GM10266 (cell line): ENCODE data around the gene RCL1.

Experiments
- DNase-seq: peaks from one replicate; pipeline ENCODE4 v3.0.0; 2012; ENCODE audit errors: extremely low spot score
- TF ChIP-seq, protein P1 (sequence below): IDR thresholded peaks from 2 replicates; pipeline ENCODE4 v1.5.1; 2012; ENCODE audit warnings: mild to moderate bottlenecking, low read depth; ENCODE audit not compliant: control insufficient read depth, insufficient read depth; ENCODE audit errors: missing control alignments

RCL1 gene

DNA sequence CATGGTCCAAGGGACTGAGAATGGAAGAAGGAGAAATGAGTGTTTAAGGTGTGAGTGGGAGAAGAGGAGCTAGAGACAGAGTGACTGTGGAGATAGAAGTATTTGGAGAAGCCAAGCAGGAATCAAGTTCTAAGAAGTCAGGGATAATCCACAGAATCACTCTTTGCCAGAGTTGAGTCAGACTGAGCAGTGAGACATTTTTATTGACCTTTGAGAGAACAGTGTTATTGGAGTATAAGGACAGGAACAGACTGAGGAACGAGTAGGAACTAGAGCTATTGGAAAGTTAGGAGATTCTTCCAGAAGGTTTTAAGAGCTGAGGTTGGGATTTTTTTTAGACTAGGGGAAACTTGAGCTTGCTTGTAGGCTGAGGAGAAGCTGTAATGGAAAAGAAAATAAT, 37.2 kb downstream of the RCL1 start:
- TF ChIP-seq, protein P1, sequence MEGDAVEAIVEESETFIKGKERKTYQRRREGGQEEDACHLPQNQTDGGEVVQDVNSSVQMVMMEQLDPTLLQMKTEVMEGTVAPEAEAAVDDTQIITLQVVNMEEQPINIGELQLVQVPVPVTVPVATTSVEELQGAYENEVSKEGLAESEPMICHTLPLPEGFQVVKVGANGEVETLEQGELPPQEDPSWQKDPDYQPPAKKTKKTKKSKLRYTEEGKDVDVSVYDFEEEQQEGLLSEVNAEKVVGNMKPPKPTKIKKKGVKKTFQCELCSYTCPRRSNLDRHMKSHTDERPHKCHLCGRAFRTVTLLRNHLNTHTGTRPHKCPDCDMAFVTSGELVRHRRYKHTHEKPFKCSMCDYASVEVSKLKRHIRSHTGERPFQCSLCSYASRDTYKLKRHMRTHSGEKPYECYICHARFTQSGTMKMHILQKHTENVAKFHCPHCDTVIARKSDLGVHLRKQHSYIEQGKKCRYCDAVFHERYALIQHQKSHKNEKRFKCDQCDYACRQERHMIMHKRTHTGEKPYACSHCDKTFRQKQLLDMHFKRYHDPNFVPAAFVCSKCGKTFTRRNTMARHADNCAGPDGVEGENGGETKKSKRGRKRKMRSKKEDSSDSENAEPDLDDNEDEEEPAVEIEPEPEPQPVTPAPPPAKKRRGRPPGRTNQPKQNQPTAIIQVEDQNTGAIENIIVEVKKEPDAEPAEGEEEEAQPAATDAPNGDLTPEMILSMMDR: no peak
- DNase-seq: no peak

DNA sequence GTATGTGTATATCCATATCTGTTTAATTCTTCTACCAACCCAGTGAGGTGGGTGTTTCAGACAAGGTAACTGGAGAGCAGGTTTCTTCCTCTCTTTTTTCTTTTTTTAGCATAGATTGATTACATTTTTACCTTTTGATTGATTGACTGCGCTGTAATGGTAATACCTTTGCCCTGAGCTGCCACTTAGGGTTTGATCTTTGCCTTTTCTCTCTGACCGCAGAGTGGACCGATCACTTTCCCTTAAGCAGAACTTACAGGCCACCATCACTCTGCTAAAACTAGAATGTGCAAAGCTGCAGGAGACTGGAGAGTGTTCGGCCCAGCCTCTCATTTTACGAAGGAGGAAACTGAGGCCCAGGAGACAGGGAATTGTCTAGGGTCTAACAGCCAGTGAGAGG, 38.0 kb downstream of the RCL1 start:
- no peak for DNase-seq
- TF ChIP-seq, protein P1: no peak

DNA sequence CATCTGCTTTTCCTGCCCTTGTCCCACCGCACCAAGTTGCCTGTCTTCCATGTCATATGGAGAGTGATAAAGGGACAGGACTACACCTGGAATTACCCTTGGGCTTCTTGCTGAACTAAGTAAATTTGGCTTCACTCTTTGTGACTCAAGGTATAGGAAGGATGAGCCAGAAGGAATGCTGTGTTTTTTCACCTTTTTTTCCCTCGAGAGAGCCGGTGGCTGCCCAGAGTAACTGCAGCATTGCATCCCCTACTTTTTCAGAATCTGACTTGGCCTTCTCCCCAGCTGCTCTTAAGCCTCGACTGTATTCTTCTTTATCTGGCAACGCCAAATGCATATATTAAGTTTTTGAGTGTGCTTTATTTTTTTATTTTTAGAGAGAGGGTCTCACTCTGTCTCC, 38.4 kb downstream of the RCL1 start:
- TF ChIP-seq, protein P1: no peak
- DNase-seq: no peak

DNA sequence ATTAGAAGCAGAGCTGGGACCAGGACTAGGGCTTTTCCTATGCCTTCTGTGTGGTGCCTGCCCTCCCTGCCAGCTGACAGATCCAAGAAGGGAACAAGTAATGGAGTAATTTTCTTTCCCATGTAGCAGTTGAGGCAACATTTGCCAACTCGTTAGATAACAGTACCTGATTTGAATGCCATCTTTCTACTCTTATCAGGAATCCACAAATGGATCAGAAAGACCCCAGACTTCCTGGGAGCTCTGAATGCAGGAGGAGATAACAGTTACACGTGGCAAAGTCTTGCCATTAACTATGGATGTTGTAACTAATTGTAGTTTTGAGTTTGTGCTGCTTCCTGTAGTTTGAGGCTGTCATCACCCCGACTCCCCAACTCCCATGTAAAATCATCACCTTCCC, 39.2 kb downstream of the RCL1 start:
- no peak for DNase-seq
- TF ChIP-seq, protein P1: no peak

DNA sequence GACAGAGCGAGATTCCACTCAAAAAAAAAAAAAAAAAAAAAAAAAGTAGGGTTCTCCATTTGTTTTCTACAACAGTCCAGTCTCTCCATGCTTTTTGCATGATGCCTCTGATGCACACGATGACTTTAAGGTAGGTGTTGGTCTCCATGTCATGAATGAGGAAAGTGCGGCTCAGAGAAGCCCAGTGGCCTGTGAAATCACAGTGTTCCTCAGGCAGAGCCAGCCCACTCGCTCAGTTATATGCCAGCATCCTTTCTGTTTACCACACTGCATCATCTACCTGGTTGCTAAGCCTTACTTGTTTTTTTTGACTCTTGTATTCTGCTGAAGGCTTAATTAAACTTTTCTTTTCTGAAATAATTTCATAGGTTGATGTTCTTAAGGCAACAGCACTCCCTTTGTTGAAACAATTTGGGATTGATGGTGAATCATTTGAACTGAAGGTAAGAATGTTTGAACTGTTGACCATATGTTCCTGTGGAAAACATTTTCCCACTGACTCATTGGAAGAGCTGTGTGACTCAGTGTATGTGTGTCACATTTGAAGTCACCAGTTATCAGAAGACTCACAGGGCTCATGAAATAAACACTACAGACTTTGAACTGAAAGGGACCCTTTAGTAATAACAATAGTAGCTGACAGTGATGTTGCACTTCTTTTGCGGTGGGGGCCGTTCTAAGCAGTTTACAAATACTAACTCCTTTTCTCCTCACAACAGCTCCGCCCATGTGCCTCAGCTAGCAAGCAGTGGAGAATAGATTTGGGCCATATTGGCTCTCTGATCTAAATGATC, 40.2 kb downstream of the RCL1 start:
- DNase-seq: no peak
- TF ChIP-seq, protein P1: no peak

DNA sequence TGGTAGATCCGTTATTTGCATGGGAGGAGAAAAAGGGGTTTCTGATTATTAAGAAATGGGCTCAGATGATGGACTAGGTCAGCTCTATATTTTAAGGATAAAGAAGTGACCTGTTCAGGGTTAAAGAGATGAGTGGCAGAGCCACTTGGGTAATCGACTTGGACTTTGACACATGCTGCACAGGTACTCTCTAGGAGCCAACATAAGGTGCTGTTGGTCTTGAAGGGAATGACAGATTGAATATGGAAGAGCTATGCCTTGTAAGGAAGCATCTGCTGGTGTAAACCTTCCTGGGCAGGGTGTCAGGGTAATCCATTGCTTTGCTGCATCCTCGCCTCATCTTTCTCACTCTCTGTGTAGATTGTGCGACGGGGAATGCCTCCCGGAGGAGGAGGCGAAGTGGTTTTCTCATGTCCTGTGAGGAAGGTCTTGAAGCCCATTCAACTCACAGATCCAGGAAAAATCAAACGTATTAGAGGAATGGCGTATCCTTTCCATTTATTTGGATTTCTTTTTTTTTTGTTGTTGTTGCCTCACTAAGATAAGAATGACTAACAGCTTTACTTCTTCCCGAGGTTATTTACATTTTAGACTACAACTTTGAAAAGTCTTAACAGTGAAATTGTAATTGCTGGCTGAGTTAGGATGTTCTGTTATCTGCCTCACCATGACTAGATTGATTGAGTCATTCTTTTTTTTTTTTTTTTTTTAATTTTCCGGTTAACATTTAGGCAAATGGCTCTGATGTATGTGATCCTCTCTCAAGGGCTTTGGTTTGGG, 41.2 kb downstream of the RCL1 start:
- no peak for DNase-seq
- TF ChIP-seq, protein P1: no peak

DNA sequence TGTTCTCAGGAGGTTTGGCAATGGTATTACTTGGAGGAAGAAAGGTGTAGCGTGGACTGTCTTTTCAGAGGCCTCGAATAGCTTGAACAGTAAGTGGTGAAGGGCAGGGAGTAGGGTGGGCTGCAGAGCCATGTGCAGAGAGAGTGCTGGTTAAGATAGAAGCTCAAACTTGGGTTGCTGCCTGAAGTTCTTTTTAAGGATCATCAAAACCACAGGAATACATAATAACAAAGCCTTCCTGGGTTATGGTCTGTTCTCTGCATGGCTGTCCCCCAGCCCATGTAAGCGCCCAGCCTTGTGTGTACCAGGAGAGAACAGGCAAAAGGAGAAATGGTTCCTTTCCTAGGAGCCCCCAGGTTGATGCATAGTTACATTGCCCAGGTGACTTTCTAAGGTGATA, 43.9 kb downstream of the RCL1 start:
- TF ChIP-seq, protein P1: no peak
- DNase-seq: no peak
